Activated CD4-positive, CD25-positive, alpha-beta regulatory T cell treated with anti-CD3 and anti-CD28 coated beads, Interleukin-2, amount 50 U/mL, for 16 hours (primary cell): Measurements from ENCODE around the gene KCTD16.

ENCODE experiments used
- DNase-seq: peaks from one replicate; pipeline ENCODE4 v3.0.0-alpha.2; 2020; ENCODE audit warnings: low read depth, low spot score

Gene KCTD16

GRCh38 chr5:144170276-144171024, at the start of gene KCTD16, which contains the start of gene YIPF5:
Gene KCTD16, plus strand, starts transcription at chr5:144170873.
Gene YIPF5, minus strand, starts transcription at chr5:144170659. Its CDS starts 704 bp downstream, at chr5:144169955.
- peak; percentile 94 for DNase-seq

DNA sequence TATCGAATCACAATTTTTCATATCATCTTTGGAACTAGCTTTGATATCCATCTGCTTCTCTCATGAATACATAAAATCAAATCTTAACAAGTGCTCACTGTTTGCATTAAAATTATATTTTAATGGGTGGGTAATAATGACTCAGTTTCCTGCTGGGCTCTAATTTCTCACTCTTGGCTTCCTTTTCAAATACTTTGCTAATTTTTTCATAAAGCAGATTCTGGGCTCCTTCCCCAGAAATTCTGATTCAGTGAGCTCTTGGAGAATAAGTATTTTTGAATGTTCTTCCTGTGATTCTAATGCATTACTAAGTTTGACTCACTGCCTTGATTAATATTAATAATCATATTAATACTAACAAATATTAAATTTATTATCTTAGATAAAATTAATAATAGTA, 49.1 kb upstream of the KCTD16 start:
- no peak for DNase-seq

DNA sequence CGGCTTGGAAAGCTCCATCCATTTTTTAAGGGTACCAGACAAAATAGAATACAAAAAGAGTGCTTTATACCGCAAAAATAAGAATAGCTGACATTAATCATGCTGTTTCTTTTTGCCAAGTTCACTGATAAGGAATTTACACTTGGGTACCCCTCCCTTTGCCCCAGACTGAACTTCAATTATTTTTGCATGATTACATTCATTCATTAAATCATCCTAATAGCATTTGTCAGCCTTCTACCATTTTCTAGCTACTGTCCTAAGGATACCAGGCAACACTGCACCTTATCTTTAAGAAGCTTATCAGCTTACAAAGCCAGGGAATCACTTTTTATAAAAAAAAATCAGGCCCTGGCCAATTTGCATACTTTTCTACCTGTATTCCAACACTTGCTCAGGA, 48.6 kb upstream of the KCTD16 start:
- DNase-seq: no peak

DNA sequence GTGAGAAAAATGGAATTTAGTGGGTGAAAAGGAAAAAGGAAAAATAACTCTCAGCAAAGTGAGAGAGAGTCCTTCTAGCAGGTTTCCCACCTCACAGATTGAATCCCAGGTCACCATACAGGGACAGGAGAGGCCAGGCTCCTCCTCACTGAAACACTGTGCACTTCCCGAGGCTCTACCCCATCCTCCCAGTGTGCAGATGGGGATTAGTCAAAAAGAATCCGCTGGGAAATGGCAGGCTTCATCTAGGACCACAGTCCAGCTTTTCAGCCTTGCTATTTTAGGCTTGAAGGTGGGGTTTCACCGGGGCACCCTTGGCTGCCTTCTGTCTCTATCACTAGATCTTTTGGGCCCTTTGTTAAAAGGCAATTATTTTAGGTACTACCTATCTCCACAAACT, 48.0 kb upstream of the KCTD16 start:
- no peak for DNase-seq

DNA sequence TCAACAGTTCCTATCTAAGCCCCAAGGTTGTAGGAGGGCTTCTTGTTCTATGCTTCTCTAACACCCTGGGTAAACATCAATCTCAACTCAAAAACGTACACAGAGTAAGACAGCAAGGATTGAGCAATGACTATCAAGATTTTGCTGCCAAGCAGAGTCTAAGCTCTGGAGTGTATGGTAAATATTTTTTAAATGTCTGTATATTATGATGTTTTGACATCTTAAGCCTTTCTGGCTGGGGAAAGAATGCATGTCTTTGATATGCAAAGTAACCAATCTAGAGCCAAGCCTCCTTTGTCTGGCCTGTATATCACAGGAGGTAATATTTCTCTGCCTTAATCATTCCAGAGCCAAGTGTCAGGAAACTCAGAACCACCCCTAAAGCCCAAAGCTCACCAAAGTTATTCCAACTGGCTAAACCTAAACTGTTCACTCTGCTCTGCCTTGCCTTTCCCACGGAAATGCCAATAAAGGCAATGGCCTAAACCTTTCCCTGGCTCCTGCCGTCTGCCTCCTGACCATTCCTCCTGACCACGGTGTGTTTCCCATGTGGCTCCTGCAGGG, 45.4 kb upstream of the KCTD16 start:
- DNase-seq: no peak

GRCh38 chr5:144126707-144127106, 44.0 kb upstream of the KCTD16 start:
- DNase-seq: no peak

GRCh38 chr5:144128844-144129243, 41.8 kb upstream of the KCTD16 start:
- no peak for DNase-seq

DNA sequence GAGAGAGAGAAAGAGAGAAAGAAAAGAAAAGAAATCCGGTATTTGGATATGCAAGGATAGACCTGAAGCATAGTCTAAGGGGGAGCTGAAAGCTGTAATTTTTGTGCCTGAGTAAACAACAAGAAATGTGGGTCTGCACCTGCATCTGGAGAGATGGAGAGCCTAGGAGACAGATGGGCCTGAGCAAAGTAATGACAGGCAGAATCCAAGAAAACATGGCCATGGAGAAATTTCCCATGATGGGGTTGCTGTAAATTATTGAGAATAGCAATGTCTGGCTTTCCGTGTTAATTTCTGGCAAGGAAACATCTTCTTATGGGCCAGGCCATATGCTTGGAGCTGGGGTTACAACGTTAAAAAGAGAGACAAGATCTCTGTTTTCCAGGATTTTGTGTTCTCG, 40.4 kb upstream of the KCTD16 start:
- no peak for DNase-seq

DNA sequence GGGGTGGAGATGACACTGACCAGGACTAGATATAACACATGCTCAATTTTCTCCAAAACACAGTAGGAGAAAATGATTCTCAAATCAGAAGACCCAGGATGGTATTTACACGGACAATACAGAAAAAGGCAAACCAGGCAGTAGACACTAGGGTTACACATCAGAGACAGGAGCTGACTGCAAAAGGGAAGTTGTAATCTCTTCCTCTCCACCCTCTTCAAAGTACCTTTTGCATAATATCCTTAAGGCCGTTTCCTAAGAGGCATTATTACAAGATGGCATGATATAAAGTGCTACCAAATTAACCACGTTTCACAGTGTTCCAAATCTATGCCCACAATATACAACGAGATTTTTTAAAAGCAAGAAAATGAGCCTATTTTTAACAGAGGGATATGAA, 39.4 kb upstream of the KCTD16 start:
- no peak for DNase-seq

- DNase-seq: no peak
Observed at GRCh38 chr5:144133050-144133633, 37.5 kb upstream of the KCTD16 start.

- DNase-seq: no peak
Observed at GRCh38 chr5:144134194-144134826, 36.4 kb upstream of the KCTD16 start.

DNA sequence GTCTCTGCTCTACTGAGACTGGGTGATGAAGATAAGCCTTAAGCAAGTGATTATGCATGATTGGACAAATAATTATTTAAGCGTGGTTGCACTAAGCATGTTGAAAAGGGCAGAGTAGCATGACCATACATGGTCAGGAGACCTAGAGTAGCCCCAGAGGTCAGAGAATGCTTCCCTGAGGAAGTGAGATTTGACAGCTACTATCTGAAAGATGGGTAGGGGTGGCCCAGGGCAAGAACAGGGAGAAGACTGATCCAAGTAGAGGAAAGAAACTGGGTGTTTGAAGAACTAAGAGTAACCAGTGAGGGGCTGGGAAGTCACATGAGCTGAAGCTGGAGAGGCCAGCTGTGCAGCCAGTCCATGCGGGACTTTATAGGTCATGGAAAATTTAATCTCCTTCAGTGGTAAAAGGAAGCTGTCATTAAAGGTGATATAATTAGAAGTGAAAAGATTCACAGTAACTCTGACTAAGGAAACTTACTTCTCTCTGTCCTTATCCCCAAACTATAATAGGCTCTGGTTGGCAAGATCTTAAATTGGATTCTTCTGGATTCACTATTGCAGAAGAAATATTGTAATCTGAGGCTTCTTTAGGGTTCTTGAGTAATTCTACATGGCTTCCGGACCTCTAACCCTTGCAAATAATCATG, 35.4 kb upstream of the KCTD16 start:
- no peak for DNase-seq

DNA sequence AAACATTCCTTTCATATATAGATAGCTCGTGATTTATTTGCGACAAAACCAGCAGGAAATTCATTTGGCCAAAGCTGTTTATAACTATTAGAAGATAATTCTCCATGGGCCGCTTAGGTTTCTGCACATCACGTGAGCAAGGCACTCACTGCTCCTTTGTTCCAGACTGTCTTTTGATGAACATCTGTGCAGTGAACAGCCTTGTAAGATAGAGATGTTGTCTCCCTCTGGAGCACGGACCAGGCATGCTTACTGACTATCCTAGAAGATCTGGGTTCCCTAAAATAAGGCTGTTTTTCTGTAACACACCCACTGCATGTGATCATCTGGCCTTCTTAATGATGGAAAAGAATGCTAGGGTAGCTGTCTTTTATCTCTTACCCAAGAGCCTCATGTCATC, 31.1 kb upstream of the KCTD16 start:
- DNase-seq: no peak

GRCh38 chr5:144141585-144141984, 29.1 kb upstream of the KCTD16 start:
- DNase-seq: no peak

DNA sequence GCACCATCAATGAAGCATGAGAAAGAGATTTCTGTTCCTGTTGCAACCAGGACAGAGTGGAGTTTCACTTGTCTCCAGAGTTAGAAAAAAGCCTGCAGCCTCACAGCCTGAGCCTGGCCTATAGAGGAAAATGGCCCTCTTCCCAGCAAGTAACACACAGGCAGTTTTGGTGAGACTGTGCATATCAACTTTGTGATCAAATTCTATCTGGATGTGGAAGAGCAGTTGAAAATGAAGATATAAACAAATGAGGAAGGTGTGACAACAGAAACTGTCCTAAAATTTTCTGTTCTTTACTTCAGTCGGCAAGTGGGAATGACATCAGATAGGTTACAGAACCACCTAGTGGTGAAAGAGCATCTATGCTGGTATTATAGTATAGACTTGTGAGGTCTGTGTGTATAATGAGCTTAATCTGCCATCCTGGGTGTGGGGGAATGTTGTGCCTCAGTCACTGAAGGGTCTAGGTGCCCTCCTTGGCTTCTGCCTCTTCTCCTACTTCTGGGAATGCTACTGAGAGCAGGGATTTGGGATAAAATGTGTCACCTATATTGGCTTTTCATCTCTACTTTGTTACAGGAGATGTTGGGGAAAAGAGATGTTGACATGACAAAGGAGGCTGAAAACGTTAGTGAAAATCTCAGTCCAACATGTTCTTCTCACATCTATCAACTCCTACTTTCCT, 28.4 kb upstream of the KCTD16 start:
- no peak for DNase-seq

GRCh38 chr5:144142824-144143162, 27.9 kb upstream of the KCTD16 start:
- no peak for DNase-seq

DNA sequence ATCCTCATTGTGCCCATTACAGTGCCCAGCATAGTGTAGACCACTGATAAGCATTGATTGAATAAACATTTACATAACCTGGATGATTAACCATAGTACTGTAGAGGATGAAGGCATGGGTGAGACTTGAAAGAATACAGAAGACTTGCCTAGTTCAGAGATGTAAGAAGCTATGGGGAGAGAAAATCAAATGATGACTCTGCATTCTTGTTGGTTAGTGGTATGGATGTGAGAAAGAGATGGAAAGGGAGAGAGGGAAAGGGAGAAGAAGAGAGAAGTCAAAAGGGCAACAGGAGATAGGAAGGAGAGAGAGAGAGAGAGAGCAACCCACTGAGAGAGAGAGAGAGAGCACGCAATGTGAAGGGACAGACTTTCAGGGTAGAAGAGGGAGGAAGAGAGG, 27.0 kb upstream of the KCTD16 start:
- no peak for DNase-seq

- no peak for DNase-seq
Observed at GRCh38 chr5:144144956-144145751, 25.5 kb upstream of the KCTD16 start.

- no peak for DNase-seq
Observed at GRCh38 chr5:144151026-144151425, 19.6 kb upstream of the KCTD16 start.

DNA sequence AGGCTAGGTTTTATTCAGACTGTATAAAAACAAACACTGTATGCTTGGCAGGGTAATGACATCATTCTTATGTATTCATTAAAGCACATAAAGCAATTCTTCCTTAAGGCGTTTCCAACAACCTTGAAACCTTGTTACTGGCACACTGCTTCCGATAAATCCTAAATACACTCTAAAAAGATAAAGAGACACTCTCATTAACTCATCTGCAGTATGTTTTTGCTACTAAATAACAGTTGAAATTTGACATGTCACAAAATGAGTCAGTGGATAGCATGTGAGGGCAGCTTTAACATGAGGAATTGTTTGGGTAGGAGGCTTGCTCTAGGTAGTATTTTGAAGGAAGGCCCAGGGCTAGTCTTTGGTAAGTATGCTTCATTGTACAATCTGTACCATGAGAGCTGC, 13.9 kb upstream of the KCTD16 start:
- DNase-seq: no peak

GRCh38 chr5:144162686-144163085, 8.0 kb upstream of the KCTD16 start:
- no peak for DNase-seq
